KG1 (cell line): ENCODE data around the gene SOX18.
"Not testable (repeated sequence)": the region's sequence is repeated elsewhere in the genome, so short reads cannot be mapped to it uniquely, and the experiment has no call there.

Experiments used
- DNase-seq: peaks from one replicate; lab custom pipeline; 2025; lab: John Stamatoyannopoulos, UW

The SOX18 gene

GRCh38 chr20:64022671-64023360 is 26.6 kb downstream of the SOX18 start:
- no peak for DNase-seq

- DNase-seq = no peak
Observed at GRCh38 chr20:64021124-64021975, 28.1 kb downstream of the SOX18 start.

GRCh38 chr20:64015635-64016034 is 33.8 kb downstream of the SOX18 start:
- DNase-seq = no peak

GRCh38 chr20:64012385-64013154 is 36.9 kb downstream of the SOX18 start:
- not testable (repeated sequence) for DNase-seq

- DNase-seq = no peak
Observed at GRCh38 chr20:64011366-64011779, 38.1 kb downstream of the SOX18 start.

GRCh38 chr20:64010711-64011237 is 38.7 kb downstream of the SOX18 start:
- DNase-seq = no peak

GRCh38 chr20:64009811-64010387 is 39.5 kb downstream of the SOX18 start:
- no peak for DNase-seq

- DNase-seq = no peak
Observed at GRCh38 chr20:64006902-64007301, 42.5 kb downstream of the SOX18 start.

- no peak for DNase-seq
Observed at GRCh38 chr20:64006490-64006889, 42.9 kb downstream of the SOX18 start.

GRCh38 chr20:64005394-64005793 is 44.0 kb downstream of the SOX18 start:
- DNase-seq = no peak

- DNase-seq = no peak
Observed at GRCh38 chr20:64003960-64004725, 45.3 kb downstream of the SOX18 start.

- DNase-seq = no peak
Observed at GRCh38 chr20:64001607-64002011, 47.8 kb downstream of the SOX18 start.

GRCh38 chr20:64000906-64001305 is 48.5 kb downstream of the SOX18 start:
- DNase-seq = no peak
